Activated CD4-positive, alpha-beta T cell treated with anti-CD3 and anti-CD28 coated beads, Interleukin-2, amount 50 U/mL, for 4 hours (primary cell): Measurements from ENCODE around the gene SEMA7A.

Experiments
- DNase-seq, 2 experiments: peaks; one replicate each; pipeline ENCODE4 v3.0.0-alpha.2; 2020

The SEMA7A gene

DNA sequence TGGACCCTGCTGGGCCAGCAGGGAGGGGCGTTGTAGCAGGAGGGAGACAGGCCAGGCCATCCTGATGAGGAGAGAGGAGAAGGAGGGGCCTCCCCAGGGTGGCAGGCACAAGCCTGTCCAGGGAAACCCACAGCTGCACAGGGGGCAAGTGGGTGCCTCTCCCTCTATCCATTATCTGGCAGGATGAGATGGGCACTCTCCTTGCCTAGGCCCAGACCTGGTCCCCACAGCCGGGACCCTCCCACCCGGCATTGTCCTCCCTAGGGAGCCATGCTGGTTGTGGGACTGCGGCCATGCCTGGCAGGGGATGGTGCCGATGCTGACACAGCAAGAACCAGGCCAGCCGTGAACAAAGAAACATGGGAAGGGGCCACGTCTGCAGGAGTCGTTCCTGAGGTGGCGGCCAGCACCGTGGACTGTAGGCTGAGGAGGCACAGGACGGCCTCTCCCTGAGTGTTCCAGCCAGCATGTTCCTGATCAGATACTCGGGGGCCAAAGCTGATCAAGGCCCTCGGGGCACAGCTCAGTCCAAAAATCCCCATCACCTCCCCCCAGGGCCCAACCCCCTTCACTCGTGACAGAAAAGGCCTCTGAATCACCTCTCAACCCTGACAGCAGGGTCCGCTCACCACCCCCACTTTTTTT lies 47.1 kb downstream of the SEMA7A start:
- no peak for DNase-seq

DNA sequence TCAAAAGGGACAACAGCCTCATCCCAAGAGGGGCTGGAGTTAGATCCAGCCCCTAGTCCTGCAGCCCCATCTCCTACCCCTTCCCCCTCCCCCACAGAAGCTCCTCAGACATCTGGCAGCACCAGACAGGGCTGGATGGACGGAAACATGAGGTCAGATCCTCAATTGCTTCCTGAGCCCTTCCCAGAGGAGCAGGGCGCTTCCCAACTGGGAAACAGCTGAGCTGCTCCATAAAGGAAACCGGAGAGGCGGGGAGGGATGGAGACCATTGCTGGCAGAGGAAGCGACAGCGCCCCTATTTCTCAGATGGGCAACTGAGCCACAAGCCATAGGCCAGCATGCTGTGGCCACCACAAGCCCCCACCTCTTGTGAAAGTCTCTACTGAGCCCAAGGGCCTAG lies 48.0 kb downstream of the SEMA7A start:
- DNase-seq: no peak

DNA sequence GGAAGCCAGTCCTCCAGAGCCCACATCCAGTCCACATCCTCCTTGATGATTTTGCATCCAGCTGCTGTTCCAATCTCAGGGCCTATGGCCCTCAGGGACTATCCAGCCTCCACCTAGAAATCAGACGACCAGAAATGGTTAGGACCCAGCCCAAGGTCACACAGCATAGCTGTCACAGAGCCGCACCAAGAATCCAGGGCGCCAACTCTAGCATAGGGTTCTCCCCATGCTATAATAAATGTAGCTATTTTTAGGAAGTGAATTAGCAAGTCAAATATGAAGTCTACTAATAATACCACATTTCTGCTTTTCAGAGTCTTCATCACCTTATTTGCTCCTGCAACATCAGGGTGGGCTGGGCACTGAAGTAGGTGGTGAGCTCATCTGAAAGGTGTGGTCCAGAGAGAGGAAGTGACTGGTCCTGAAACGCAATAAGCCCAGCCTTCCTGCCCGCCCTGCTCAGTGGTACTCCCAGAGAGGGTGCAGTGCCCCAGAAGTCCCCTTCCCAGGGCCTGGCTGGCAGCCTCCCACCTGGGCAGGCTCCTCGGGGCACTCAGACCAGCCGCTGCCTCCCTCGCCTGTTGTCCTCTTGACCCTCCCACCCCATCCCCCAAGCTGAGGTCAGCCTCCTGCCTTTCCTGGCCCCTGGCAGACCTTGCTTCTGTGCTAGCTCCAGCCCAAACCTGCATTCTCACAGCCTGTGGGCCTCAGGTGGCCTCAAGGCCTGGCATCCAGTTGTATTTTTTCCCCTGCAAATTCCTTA lies 48.7 kb downstream of the SEMA7A start:
- no peak for DNase-seq

DNA sequence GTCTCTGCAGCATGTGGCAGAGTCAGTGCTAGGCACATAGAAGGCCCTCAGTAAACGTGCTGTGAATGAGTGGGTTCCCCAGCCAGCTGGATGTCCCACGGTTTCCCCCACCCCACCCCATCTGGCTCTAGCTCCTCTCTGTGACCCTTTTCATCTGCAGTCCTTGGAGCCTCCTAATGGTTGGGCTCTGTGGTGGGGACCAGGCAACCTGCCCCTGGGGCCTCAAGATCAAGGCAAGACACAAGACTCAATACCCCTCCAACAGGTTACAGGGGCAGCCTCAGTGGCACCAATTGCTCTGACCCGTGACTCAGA lies 49.2 kb downstream of the SEMA7A start:
- no peak for DNase-seq

DNA sequence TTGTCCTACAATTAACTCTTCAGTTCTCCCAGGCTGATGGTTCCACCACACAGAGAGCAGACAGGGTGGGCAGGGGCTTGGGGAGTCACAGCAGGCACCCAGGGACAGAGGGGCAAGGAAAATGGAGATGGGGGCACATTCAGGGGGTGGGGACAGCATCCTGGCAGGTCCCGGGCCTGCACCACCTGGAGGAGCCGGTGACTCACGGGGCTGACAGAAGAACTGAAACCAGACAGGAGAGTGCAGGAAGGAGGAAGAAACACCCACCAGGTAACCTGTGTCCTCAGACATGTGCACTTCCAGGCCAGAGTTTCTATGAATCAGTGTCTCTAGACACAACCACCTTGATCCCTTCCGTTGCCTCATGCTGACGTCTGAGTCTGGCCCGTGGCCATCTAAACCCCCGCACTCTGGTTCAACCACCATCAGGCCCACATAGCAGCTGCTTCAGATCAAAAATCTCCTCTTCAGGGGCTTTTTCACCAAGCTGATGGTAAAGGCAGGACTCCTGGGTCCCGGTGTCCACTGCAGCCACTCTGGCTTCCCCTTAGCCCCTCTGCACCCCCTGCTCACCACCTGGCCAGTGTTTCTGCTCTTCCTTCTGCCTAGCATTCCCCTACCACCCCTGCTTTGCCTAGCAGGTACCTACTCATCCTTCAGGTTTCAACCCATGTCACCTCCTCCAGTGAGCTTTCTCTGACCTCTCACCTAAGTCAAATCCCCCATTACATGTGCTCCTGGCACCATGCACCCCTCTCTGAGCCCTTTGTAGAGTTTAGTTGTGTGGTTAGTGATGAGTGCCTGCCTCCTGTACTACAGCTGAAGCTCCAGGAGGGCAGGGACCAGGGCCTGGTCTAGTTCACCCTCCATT lies 49.8 kb downstream of the SEMA7A start:
- peak; percentile 68 to 73 for DNase-seq

DNA sequence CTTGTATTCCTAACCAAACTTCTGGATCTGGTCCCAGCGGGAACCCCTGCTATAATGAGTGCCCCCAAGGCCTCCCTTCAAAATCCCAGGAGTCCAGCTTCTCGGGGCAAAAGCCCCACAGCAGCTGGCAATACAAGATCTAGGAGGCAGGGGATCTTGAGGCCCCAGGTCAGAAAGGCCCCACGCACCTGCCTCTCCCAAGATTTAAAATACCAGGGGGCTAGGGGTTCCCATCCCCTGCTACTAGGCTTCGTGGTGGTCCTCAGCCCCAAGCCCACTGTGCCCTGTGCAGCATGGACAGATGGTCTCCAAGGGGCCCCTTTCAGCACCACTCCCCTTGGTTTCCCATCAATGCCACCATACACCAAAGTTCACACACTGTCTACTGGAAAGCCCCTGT lies 50.5 kb downstream of the SEMA7A start:
- no peak for DNase-seq

DNA sequence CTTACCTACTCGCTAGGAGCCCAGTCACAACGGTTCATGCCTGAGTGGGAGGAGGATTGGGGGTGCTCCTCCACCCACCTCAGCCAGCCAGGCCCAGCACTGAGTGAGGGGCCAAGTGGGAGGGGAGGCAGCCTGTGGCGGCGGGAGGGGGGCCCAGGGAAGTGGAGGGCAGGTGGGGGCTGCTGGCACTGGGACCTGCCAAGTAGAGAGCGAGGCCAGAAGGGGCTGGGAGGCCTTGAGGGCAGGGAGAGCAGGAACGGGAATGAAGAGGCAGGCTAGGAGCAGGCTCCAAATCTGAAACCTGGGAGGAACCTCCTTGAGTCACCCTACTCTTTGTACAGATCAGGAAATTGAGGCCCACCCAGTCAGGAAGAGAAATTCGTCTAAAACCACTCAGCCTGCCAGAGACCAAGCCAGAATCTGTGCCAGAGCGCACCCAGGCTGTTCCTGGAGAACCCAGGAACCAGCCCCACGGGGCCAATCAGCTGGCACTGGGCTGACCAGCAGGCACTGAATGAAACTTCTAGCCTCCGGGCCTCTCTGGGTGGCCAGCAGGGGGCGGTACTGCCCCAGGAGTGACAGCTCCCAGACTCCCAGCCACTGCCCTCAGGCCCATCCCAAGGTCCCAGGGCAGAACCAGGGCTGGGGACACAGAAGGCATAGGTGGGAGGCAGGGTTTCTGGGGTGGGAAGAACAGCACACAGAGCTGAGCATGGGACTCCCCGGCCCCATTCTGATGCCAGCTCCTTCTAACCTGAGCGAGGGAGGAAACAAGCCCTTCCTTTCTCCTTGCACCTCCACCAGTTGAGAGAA lies 51.5 kb downstream of the SEMA7A start:
- peak; percentile 62 to 64 for DNase-seq

DNA sequence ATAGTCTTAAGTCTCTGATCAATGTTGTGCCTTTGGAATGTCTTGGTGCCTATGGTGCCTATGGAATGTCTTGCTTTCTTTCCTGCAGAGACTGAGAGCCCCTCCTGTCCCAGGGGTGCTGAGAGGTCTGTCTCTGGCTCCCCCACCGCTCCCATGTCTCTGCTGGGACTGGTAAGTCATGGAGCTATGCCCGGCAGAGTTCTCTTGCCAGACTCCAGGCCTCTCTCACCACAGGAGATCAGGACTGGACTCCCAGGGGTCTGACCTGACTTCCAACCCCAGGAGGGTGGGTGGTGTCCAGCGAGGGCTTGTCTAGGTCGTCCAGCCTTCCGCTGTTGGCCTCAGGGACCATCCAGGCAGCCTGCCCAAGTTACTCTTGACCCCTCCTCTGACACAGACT lies 52.3 kb downstream of the SEMA7A start:
- DNase-seq: no peak

DNA sequence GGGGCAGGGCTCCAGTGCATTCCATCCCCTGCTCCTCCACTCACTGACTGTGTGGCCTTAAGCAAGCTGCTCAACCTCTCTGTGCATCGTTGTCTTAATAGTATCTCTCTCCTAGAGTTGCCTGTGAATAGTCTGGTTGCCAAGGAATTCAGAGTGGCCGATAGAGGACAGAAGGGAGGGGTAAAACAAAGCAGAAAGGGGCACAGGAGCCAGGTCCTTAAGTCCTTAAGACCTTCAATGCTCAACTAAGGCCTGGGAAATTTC lies 52.6 kb downstream of the SEMA7A start:
- no peak for DNase-seq

DNA sequence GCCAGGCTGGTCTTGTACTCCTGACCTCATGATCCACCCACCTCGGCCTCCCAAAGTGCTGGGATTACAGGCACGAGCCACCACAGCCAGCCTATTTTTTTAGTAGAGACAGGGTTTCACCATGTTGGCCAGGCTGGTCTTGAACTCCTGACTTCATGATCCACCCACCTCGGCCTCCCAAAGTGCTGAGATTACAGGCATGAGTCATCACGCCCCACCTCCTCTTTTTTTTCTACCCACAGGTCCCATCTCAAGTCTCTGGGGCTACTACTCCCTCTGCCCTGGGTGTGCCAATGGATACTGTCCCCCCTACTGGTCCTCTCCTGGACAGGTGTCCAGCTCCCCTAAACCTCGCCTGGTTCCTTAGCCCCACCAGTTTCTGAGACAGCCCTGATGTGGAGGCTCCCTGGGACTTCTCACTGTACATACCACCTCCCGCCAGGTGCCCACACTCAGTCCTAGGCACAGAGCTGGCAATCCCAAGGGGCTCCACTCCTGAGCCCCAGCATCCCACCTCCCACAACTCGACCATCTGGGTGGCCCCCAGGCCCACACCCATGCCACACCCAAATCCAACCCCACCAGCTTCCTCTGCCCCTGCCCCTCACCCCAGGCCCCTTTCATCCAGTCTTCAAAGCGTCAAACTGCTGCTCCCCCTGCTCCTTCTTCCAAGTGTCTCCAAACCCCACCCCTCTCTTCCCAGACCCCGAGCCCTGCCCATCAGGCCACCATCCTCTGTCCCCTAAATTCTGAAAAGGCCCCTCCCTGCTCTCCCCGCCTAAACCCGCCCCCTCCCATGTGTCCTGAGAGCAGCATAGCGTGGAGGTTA lies 53.2 kb downstream of the SEMA7A start:
- no peak for DNase-seq

DNA sequence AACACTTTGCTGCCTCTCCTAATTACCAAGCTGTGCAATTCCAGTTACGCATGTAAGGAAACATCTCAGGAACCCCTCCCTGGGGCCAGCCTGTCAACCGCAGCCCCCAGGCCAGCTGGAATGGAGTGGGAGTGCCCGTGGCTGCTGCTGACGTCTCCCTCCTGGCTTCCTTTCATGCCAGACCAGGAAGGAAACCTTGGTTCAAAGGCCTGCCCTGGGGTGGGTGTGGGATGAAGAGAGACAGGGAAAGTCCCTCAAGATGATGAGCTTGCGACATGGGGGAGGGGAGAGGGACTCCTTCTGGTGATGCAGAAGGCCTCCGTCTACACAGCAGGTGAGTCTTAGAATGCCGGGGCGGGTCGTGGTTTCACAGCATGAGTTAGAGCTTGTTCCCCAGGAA lies 54.9 kb downstream of the SEMA7A start:
- DNase-seq: peak; percentile 67 to 75

DNA sequence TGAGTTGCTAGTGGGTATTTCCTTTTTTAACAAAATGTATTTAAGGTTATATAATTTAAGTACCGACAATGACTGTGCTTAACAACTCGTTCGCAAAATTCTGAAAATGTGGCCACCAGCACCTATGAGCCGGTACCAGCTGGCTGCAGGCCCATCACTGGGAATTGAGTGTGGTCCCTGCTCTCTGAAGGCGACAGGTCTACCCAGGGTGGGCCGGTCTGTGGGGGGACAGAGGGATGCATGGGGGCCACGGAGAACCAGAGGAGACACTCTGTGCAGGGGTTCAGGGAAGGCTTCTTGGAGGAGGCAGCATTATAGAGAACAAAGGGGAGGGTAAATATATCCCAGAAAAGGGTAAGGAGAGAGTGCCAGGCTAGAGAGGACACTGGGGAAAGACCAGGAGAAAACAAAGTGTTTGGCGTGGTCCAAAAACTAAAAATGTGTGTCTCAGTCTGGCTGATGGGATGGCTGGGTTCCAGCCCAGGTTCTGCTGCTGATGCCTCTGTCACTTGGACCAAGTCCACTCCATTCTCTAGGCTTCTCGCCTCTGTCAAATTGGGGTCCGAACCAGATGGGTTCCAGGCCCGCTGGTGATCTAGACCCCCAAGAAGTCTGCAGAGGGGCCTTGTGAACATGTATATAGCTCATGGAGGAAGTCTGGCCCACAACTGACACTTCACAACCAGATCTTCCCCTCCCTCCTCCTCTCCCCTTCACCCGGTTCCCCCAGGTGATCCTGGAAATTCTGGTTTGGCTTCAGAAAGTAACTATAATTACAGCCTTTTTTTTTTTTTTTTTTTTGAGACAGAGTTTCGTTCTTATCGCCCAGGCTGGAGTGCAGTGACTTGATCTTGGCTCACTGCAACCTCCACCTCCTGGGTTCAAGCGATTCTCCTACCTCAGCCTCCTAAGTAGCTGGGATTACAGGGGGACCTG lies 55.7 kb downstream of the SEMA7A start:
- DNase-seq: no peak

DNA sequence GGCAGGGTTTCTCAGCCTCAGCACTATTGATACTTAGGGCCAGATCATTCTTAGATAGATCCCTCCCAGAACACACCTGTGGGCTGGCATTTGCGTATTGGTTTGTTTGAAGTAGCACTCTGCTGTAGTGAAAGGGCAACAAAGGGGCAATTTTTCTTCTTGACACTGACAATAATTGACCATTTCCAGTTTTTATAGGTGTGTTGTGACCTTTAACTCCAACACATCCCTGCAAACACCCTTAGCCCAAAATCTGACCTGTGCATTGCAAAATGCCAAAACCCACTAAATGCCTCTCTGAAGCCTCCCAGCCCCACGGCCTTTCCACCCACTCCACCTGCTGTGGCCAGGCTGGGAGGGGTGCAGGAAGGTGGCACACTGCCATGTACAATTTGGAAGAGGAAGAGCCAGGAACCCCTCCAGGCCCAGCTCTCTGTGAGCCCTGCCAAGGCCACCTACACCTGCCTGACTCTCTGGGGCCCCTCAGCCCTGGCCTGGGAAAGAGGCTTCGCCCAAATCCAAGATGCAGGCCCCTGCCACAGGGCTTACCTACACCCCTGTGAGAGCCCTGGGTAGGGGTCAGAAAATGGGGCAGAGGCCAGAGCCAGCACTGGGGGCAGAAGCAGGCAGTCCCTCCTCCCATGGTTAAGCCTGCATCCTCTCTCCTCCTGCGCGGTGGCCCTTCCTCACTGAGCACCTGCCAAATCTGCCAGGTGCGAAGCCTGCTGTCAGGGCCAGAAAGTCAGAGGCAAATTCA lies 56.8 kb downstream of the SEMA7A start:
- no peak for DNase-seq

DNA sequence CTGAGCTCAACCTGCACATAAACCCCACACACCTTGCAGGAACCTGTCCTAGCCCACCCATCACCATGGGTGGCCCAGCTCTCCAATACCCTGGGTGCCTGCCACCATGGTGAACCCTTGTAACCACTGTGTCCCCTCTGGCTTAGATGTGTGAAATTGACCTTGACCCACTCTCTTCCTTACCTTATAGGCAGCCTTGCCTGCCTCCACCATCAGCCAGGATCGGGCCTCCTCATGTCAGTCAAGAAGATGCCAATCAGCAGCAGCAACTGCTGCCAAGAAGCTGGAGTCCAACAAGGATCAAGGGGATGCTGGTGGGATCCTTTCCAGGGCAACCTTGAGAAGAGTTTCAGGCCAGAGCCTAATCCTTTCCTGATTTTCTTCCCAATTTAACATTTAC lies 57.5 kb downstream of the SEMA7A start:
- DNase-seq: no peak

DNA sequence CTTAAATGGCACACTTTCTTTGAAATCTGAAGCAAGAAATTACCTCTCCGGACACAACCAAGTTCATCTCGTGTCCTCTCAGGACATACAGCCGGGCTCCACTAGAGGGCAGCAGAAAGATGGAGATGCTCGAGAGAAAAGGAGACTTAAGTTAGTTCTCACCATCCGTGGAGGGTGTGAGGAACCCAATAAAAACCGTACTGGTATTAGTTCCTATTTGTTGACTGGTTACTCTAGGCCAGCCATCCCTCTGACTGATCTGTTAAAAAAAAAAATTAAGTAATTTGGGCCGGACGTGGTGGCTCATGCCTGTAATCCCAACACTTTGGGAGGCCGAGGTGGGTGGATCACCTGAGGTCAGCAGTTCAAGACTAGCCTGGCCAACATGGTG lies 58.5 kb downstream of the SEMA7A start:
- peak; percentile 84 to 88 for DNase-seq

DNA sequence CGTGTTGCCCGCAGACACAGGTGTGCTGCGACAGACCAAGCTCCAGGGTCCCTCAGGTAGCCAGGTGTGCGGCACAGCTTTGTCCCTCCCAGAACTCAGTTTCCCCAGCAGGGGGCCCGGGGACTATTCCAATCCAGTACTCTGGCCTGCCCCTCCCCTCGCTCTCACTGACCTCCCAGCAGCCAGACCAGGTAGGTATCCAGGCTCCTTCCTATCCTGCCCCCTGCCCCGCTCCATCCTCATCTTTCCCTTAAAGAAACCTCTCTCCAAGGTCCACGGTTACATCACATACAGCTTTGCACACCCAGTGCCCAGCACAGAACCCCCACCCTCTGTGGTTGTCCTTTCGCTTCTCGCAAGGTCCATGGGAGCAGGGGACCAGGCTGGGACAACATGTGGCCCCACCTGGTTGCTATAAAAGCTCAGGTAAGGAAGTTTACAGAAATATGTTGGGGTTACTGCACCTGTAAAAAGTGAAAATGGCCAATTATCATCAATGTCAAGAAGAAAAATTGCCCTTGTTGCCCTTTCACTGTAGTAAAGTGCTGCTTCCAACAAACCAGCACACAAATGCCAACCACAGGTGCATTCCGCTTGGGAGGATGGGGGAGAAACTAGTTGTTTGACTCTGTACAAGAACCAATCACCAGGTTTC lies 59.0 kb downstream of the SEMA7A start:
- no peak for DNase-seq

DNA sequence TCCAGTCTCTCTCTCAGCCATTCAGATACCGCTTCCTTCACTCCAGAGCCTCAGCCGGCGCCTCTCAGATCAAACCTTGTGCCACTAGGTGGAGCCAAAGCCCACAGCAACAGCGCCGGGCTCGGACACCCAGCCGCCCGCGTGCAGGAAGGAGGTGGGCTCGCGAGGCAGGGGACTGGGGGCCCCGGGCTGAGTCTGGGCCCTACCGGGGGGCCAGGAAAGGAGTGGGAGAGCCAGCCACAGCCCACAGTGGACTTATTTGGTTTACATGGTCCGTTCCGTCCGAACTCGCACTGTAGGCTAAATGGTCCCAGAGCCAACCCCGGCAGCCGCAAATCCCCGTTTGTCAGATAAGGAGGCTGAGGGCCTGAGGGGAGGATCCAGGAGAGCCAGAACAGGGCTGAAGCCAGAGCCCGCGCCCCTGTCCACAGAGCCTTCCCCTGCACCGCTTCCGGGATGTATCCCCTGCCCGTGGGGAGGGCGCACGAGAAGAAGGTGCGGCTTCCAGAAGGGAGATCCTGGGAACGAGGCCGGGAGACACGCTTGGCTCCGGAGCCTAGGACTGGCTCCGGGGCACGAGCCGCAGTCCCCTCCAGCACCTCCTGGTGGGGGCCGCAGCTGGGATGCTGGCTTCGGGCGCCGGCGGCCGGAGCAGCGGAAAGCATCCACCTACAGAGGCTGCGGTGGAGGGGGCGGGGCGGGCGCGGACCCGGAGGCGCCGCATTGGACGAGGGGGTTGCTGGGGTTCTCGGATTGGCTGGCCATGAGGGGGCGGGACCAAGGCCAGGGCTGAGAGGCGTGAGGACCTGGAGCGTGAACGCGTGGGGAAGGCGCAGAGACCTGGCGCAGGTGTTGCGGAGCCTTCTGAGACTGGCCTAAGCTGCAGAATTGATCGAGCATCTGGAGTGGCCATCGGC lies 59.8 kb downstream of the SEMA7A start:
- peak; percentile 96 to 97 for DNase-seq

DNA sequence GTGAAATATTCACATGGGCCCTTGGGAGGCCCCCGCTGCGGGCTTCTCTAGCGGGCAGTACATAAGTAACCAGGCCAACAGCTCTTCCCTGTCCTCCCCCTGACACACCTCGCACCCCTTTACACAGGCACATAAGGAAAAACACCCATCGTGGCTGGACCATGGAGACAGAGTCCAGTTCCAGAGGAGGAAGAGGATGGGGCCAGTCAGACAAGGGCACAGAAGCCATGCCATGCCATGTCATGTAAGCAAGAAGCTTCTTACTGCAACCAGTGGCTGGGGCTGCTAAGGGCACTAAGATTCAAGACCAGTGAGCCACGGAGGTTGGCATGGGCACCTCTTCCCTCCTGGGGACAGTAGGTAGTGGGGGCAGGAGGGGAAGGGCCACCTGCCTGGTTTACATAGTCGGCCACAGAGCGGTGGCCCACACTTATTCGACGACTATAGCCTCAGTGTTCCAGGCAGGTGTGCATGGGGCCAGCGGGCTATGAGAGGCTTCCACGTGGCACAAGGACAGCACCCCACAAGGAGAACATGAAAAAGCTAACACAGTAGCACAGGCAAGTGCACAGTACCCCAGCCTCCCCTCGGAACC lies 60.6 kb downstream of the SEMA7A start:
- DNase-seq: no peak
